CD4-positive, alpha-beta T cell treated with Interleukin-17A for 4 hours (primary cell): ENCODE data around the gene SLC1A4.

Experiments
- DNase-seq: peaks from one replicate; pipeline ENCODE4 v3.0.0-alpha.2; 2020; ENCODE audit warnings: mixed read lengths

SLC1A4 gene

DNA sequence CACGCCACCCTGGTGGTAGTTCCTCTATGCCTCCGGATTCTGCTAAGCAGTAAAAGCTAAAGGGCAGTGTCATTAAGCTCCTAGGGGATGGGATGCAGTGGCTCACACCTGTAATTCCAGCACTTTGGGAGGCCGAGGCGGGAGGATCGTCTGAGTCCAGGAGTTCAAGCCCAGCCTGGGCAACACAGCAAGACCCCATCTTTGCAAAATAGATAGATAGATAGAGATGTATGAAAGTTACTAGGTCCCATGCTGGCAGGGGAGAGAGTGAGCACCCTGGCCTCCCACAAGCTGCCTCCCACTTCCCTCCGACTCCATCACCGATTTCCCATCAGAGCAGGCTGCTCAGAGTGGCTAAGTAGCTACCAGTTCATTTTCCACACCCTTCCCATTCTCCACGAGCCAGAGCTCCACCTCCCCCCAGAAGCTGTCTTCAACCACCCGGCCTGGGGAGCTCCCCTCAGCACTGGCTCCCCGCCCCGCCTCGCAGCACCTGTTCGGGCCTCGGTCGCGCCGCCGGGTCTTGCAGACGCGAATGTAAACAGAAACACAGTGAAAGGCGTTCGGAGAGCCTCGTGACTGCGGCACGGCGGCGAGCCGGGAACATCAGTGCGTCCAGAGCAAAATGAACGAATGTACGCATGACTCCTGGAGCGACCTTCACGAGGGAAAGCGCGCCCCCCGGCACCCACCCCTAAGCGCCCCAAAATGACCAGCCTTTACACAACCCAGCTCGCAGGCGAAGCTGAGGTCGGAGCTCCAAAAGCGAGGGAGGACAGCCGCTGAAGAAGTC lies 66.4 kb downstream of the SLC1A4 start:
- DNase-seq, result peak; percentile 74

DNA sequence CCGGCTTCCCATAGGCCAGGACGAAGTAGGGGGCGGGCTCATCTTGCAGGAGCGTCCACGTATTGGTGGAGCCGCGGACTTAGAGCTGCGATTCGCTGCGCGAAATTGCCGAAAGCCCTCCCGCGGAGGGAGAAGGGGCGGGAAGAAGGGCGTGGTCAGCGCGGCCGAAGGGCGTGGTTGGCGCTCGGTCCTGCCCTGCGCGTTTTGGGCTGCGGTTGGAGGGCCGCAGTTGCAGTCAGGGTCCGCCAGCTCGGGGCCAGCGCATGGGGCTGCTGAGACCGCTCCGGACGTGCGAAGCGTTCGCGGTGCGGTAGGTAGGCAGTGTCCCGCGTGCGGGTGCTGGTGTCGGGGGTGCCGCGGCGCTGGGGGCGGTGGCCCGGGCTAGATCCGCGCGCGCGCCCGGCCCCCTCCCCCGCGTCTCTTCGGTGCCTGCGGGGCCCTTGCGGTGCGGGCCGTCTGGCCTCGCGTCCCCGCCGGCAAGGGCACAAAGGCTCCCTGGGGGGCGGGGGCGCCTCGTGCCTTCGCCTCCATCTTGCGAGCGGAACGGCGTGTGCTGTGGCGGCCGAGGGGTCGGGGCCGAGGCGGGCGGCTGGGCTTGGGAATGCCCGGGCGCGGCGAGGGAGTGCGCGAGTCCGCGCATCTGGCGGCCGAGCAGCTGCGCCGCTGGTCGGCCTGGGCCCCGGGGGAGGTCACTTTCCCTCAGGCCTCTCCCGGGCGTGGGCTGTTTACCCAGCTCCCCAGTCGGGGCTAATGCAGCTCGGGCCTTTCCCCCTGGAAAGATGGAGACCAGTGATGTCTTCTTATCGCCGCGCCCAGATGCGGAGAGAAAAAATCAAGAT lies 67.2 kb downstream of the SLC1A4 start, which contains the start of gene CEP68:
Gene CEP68, plus strand, starts transcription at position 202 of the 839 bp plus-strand sequence. CDS start 13,029 bp downstream, outside the sequence.
- peak; percentile 96 for DNase-seq

DNA sequence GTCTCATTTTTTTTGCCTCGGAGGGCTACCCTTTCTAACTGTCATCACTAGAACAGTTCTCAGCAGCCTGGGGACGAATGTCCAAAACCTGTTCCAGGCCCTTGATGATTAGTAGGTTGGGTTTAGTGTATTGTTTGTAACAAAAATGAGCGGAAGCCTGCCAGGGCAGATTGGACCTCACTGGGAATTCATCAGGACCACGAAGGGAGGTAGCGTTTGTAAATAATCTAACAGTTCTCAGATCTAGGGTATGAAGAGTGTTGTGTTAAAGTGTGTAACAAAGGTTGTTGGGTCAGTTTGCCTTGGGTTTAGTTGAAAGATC lies 67.8 kb downstream of the SLC1A4 start:
- no peak for DNase-seq

DNA sequence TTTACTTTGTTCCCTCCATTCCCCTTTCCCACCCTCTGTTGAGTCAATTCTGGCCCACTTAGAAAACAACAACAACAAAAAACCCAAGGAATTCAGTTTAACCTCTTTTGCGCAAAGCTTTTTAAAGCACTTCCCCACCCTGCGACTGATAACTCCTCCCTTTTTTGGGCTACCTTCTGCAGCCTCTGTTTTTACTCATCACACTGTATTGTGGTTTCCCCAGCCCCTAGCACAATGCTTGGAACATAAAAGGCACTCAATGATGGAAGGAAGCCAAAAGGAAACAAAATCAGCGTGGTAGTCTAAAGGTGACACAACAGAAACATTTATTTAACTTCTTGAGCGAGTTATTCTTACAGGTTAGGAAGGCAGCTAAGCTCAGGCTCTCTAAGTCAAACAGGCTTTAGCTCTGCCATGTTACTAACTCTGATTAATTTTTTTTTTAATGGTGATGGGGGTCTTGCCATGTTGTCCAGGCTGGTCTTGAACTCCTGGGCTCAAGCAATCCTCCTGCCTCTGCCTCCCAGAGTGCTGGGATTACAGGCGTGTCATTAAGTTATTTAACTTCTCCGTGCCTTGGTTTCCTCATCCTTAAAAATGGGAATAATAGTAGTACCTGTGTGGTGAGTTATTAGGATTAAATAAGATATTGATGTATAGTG lies 68.3 kb downstream of the SLC1A4 start:
- DNase-seq, result peak; percentile 69

DNA sequence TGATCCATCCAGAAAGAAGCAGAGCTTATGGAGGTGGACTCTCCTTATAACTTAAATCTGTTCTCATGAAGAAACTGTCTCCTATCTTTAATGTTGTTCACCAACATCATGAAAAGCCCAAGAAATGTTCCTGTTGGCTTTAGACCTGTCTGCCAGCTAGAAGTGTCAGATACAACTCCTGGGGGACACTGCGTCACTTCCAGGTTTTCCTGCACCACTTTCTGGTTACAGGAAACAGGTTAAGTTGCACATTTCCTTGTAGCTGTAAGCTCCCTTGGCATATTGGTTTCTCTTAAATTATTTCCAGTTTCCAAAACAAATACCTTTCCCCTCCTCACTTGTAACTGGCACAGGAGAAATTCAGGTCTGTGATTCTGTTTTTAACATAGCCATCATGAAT lies 69.9 kb downstream of the SLC1A4 start:
- no peak for DNase-seq

DNA sequence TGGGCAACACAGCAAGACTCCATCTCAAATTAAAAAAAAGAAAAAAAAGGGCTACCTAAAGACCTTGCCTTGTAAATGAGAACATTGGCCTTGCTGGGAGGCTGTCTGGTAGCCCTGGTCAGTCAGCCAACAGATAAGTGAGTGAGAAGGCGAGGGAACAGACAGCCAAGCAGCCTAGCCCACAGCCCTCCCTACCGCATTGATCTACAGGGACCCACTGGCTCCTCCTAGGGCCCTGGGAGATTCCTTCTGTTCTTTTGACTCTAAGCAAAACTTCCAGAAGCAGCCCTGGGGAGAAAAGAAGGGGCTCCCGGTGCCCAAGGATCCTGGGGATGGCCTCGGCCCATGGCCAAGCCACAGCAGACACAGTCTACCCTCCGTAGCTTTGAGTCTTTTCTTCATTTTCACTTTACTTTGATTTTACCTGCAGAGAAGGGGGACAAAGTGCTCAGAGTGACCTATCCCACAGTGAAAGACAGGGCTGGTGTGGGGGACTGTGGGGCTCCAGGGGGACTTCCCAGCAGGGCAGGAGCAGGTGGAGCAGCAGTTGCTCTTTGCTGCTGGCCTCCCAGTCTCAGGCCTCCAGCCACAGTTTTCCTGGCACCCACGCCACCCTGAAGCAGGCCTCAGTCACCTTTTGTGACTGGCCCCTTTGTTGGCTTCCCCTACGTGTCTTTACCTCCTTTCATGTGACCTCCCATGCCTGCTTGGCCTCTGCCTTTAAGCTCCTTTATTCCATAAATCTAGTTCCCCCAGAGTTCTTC lies 72.1 kb downstream of the SLC1A4 start:
- DNase-seq, result no peak

DNA sequence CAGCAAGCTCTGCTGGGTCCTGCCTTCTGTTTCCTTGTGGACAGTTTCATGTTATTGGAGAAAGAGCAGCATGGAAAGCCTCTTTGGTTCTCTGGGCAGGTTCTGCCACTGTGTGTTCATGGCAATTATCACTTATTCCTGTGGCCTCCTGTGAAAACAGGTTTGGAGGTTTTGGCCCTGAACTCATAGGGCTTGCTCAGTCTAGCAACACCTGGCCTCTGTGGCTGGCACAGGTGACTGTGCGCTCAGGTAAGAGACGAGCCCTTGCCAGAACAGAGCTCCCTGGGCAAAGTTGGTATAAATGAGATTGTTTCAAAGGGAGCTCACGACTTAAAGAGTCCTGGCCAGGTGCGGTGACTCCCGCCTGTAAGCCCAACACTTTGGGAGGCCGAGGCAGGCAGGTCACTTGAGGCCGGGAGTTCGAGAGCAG lies 72.7 kb downstream of the SLC1A4 start:
- no peak for DNase-seq

DNA sequence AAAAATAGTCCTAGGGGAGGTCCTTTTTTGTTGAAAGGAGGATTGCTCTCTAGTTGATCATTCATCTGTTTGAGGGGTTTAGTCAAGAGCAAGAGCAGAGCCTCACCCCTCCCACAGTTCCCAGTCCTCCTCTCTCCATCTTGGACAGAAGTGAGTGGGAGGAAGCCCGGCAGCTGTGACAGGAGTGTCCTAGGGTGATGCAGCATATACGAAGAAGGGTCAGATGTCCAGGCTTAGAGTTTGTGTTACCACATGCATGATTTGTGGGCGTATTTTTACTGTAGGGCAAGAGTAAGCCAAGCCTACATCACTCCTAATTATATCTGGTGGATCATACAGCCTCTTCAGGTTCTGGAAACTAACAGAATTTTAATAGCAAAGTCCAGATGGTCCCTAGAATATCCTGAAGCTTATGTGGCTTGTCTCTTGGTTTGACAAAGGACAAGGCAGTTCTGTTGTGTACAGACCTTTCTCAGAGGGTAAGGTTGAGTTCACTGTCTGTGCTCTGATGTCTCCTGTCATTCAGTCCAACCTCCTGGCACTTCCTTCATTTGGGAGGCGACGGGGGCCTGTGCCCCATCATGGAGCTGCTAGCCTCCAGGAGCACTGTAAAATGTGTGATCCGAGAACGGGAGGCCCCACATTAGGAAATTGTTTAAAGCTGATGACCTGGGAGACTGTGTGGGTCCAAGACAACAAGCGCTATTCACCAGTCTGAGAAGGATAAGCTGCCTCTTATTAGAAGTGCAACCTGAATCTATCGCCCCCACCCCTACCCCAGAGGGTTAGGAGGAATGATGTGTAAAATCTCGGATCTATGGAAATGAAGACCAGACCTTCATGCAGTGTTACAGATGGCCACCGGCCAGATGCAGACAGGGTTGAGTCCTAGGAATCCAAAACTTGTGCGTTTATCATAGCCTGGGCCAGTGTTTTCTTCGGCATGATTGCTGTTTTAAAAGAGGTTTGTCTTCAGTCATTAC lies 73.9 kb downstream of the SLC1A4 start:
- no peak for DNase-seq

DNA sequence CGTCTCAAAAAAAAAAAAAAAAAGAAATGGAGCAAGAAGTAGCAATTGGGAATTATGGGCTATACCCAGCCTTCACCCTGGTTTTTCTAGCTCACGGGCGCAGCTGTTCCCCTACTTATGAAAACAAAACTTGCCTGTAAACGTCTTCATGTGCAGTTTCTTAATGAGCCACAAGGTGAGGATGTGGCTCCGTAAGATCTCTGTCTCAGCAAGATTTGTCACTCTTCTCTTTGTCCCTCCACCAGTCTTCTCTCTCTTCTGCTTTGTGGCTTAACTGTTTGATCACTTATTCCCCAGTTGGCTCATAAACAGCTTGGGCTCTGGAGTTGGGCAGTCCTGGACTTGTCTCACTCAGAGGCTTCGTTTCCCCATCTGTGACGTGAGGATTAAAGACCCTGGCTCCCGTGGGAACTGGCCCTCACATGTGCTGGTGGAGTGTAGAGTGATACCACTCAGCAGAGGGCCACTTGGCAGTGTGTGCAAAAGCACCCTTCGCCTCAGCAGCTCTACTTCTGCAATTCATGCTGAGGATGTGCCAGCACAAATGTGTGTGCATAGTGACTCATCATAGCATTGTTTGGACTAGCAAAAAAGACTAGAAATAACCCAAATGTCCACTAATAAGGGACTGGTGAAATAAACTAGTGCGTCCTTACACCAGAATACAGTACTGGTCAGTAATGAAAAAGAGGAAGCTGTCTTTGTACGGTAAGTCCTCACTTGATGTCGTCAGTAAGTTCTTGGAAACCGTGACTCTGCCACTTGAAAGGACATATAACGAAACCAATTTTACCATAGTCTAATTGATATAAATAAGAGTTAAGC lies 75.7 kb downstream of the SLC1A4 start:
- peak; percentile 48 for DNase-seq

DNA sequence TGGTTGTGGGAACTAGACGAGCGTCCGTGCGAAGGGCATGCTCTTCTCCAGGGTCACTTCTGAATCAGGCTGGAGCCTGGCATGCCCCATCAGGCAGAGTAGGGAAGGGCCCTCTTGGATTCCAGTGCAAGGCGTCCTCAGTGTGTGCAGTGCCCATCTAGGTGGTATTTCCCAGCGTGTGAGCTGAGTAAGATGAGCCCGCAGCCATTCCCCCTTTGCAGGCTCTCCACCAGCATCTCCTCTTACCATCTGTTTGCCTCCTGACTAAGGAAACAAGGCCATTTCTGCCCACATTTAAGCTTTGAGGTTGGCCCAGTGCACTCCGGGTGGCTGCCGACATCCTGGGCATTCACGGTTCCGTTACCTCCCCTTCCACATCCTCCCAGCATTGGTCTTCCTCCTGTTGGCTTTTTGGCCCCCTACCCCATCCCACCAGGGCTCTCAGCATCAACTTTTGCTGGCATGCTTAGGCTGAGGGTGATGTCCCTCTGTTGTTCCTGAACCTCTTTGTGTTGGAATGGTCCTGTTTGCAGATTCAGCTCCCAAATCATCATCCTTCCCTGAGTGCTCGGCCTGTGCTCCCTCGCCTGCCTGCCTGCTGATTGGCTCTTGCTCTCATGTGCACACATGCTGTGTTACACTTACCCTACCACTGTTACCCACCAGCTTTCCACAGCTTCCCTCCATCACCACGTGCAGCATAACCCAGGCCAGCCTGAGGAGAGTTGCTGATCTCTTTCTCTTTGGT lies 78.8 kb downstream of the SLC1A4 start:
- peak; percentile 26 for DNase-seq

DNA sequence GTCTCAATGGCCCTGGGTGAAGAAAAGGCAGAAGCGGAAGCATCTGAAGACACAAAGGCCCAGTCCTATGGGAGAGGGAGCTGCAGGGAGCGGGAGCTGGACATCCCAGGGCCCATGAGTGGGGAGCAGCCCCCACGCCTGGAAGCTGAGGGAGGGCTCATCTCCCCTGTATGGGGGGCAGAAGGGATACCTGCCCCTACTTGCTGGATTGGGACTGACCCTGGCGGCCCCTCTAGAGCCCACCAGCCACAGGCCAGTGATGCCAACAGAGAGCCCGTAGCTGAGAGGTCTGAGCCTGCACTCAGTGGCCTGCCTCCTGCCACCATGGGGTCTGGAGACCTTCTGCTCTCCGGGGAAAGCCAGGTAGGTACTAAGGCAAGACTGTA lies 80.2 kb downstream of the SLC1A4 start:
- DNase-seq, result no peak

DNA sequence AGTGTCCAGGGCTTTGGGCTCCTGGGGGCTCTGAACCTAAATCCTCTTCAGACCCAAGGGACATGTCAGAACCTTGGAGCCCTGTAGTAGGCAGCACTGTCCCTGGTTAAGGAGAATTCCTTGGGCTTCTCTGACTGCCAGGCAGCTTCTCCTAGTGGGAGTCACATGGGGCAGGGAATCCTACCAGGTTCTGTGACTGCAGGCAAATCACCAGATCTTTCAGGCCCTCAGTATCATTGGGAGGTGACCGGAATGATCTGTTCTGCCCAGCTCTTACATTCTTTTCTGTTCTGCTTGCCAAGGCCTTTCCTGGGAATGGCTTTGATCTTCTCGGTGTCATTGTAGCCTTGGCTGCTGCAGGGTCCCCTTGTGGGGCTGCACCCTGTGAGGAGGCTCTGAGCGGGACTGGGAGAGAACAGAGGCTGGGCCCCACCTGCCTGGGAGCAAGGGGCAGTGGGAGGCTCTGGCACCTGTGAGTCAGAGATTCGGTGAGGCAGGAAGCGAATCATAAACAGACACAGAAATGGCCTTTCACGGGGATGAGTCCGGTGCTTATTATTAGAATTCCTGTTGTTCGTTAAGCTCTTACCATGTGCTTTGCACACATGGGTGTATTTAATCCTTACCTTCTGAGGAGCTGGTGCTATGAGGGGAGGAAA lies 81.1 kb downstream of the SLC1A4 start:
- DNase-seq, result no peak

DNA sequence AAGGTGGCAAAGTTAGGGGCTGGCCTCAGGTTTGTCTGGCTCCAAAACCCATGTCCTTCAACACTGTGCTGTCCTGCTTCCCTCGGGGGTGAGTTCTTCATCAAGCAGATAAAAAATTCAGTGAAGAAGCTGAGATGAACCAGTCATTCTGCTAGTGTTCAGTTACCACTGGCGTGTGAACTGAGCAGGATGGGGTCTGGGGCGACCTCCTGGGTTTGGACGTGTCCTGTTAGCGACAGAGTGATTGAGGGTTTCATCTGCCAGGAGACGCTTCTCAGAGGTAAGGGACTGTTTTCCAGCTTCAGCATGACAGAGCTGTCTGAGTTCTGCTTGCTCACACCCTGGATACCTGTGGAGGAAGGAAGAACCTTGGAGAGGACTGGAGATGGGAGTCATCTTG lies 81.7 kb downstream of the SLC1A4 start:
- no peak for DNase-seq

DNA sequence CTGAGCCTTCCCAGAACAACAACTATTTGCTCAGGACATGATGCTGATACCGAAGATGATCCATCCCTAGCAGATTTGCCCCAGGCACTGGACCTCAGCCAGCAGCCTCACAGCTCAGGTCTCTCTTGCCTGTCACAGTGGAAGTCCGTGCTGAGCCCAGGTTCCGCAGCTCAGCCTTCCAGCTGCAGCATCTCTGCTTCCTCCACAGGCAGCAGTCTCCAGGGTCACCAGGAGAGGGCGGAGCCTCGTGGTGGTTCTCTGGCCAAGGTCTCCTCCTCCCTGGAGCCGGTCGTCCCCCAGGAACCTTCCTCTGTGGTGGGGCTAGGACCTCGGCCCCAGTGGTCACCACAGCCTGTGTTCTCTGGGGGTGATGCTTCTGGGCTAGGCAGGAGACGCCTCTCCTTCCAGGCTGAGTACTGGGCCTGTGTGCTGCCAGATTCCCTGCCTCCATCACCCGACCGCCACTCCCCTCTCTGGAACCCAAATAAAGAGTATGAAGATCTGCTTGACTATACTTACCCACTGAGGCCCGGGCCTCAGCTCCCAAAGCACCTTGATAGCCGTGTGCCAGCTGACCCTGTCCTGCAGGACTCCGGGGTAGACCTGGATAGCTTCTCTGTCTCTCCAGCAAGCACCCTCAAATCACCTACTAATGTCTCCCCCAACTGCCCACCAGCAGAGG lies 82.4 kb downstream of the SLC1A4 start:
- no peak for DNase-seq

DNA sequence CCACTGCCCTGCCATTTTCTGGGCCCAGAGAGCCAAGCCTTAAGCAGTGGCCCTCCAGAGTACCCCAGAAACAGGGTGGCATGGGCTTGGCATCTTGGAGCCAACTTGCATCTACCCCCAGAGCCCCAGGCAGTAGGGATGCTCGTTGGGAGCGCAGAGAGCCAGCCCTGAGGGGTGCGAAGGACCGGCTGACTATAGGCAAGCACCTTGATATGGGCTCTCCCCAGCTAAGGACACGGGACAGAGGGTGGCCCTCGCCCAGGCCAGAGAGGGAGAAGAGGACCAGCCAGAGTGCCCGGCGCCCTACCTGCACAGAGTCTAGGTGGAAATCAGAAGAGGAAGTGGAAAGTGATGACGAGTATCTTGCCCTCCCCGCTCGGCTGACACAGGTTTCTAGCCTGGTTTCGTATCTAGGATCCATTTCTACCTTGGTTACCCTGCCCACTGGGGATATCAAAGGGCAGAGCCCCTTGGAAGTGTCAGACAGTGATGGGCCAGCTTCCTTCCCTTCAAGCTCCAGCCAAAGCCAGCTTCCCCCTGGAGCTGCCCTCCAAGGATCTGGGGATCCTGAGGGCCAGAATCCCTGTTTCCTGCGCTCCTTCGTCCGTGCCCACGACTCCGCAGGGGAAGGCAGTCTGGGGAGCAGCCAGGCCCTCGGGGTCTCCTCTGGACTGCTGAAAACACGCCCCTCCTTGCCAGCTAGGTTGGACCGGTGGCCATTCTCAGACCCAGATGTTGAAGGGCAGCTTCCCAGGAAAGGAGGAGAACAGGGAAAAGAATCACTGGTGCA lies 83.2 kb downstream of the SLC1A4 start:
- DNase-seq, result no peak
